GM12872 (cell line): ENCODE measurements around the gene CTNNBIP1.

Experiments used
- CTCF ChIP-seq: IDR thresholded peaks from 3 replicates; pipeline ENCODE4 v1.5.1; 2011; ENCODE audit warnings: low read depth, mild to moderate bottlenecking, low read length, moderate library complexity; ENCODE audit not compliant: insufficient read depth

CTNNBIP1 gene

GRCh38 chr1:9910076-9910422, at the start of gene CTNNBIP1:
TSS of gene CTNNBIP1 (minus strand) at chr1:9910269. CDS start at chr1:9872064, 38,205 bp downstream.
- TF ChIP-seq CTCF = no peak

- no peak for TF ChIP-seq CTCF
Observed at GRCh38 chr1:9957726-9958125, 47.7 kb upstream of the CTNNBIP1 start.

- TF ChIP-seq CTCF = no peak
Observed at GRCh38 chr1:9946315-9946714, 36.2 kb upstream of the CTNNBIP1 start.

- TF ChIP-seq CTCF = no peak
Observed at GRCh38 chr1:9942939-9943788, 33.1 kb upstream of the CTNNBIP1 start, which contains the start of the genes LZIC and NMNAT1. TSS of gene LZIC (minus strand) at chr1:9943391. CDS start at chr1:9936619, 6,772 bp downstream. TSS of gene NMNAT1 (plus strand) at chr1:9943475. CDS start at chr1:9972074, 28,599 bp downstream.

- peak; percentile 53 for TF ChIP-seq CTCF
Observed at GRCh38 chr1:9942399-9942938, 32.4 kb upstream of the CTNNBIP1 start.

GRCh38 chr1:9929431-9930385, 19.6 kb upstream of the CTNNBIP1 start:
- no peak for TF ChIP-seq CTCF

GRCh38 chr1:9927259-9927658, 17.2 kb upstream of the CTNNBIP1 start:
- TF ChIP-seq CTCF = no peak
